NCI-H187 (cell line): ENCODE results near the gene STIL.

Experiments used
- DNase-seq, 2 experiments: peaks; one replicate each; lab custom pipeline; 2025; lab: John Stamatoyannopoulos, UW

The STIL gene

DNA sequence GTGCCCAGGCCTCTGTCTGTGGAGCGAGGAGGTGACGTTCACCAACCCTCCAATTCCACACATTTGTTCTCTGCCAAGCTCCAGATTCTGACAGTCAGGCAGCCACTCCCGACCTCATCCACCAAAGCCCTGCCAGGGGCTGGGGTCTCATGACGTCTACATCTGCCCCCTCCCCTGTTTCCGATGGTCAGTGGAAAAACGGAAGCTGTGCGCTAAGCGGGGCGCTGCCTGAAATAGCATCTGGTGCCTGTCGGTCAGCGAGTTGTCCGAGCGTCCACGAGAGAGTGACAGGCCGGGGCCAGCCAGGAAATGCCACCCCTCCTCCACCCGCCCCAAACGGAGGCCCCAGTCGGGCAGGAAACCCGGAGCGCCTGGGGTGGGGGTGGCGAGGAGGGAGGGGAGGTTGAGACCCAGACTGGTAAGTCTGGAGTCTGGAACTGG lies 78.7 kb downstream of the STIL start:
- DNase-seq = no peak

DNA sequence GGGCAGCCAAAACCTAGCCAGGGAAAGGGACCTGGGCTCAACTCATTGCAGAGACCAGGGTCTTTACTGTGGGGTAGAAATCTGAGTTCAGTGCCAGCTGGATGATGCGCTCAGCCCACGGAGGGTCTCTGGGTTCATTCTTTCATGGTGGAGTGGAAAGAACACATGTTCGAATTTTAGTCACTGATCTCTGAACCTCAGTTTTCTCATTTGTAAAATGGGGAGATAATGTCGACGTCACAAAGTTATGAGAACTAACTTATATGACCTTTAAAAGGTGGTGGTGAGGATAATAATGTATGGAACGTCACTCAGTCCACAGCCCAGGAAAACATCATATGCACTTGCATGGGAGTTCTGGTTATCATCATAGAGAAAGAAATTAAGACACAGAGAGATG lies 80.8 kb downstream of the STIL start:
- DNase-seq = no peak

DNA sequence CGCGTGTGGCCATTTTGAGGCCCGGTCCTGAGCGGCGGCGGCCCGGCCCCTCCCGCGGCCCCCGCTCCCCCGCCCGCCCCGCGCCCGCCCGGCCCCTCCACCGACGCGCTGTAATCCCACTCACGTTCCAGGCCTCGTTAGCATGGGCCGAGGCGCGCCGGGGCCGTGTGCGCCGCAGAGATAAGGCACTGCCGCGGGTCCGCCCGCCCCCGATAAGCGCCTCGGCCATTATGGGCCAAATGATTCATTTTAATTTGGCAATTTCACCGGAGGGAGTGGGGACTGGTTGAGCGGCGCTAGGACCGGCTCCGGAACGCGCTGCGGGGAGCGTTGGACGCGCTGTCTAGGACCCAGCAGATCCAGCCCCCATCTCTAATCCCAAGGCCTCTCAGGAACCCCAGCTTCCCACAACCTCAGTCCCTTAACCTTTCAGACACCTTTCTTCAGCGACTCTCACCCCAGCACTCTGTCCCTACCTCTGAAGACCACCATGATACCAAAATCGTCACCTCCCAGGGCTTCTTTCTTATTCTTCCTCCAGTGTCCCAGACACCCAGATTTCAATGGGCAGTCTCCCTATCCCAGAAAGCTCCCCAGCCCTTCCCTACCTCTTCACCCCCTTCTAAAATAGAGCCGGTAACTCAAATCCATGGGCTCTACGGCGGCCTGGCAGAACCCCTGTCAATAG lies 81.6 kb downstream of the STIL start, which contains the start of gene TAL1:
TAL1 (minus strand) TSS at position 39 of the 688 bp plus-strand sequence. CDS start 6,337 bp downstream, outside the sequence.
- no peak for DNase-seq

DNA sequence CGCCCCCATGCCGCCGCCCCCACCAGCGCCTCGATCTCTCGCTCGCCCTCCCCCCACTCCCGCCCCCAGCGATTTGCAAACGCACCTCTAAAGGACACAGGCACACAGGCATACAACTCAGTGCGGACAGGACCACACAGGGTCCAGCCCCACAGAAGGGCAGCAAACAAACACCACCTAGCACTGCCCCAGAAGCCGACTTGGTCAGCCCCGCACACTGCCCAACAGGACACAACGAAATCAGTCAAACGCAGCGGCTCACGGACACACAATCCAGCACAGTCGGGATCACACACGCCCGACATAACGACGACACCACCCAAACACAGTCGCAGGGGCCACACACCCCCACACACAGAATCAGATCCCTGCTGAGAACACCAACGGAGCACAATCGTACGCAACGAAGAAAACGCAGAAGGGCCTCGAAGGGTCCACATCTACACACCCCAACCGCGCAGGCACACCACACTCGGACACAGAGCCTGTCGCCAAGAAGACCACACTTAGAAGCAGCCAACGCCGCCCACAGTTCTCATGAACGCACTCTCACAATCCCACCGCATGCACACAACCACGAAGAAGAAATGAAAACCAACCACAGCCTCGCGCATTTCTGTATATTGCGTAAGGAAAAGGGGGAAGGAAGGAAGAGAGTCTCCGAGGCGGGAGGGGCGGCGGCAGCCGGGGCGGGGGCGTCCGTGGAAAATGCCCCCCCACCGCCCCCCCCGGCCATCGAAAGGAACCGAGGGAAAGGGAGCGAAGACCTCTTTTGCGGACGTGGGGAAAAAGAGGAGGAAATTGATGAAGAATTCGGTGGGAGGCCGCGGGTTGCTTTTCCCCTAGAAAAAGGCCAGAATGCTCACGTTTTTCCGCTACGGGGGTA lies 82.4 kb downstream of the STIL start:
- DNase-seq = no peak

DNA sequence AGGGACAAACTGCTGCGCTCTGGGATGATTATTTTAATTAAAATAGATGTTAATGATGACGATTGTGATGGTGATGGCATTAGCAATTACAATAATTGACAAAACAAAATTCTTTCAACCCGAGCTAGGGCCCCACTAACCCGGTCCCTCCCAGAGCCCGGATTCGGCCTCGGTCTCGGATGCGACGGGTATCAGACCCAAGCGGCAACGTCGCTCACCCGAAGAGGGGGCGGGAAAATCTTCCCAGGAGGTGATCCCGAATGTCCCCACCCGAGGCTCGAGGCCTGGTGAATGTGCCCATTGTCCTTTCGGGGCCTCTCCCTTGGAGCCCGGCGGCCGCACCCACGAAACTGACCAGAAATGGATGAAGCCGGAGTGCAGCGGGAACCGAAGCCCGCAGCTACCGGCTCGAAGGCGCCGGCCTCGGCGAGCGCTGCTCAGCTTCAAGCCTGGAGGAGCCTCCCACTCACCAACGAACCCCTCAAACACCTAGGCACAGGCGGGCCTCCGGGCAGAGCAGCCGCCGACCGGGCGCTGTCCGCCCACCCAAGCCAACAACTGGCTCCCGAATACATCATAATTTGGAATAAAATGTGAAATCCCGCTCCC lies 83.2 kb downstream of the STIL start:
- no peak for DNase-seq

DNA sequence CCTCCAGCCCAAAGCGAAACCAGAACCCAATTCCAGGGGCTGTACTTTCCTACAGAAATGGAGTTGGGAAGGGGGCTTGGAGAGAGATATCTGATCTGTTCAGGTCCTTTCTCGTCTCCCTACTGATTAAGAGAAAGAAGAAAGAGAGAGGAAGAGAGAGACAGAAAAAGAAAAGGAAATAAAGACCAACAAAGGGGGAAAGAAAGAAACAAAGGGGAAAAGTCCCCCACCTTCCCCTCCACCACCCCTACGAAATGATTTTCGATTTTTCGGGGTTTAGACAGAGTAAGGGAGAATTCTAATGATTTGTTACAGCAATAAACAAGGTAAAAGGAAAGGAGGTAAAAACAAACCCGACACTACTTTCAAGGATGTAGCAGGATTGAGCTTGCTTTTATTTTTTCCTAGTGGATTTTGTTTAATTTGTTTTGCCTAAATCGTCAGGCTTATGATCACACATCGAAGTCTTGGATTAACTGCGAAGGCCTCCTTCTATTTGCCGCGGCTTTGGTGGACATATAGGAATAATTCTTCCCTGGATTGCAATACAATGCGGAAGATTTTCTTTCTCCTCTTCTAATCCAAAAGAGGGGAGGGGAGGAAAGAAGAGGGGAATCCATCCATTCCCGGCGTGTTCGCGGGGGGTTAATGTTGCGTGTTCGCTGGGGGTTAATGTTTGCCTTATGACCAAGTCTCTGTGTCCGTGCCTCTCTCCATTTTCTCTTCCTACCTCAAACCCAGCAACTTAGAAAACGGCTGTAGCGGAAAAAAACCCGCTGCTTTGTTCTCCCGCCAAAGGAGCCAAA lies 83.9 kb downstream of the STIL start:
- no peak for DNase-seq

DNA sequence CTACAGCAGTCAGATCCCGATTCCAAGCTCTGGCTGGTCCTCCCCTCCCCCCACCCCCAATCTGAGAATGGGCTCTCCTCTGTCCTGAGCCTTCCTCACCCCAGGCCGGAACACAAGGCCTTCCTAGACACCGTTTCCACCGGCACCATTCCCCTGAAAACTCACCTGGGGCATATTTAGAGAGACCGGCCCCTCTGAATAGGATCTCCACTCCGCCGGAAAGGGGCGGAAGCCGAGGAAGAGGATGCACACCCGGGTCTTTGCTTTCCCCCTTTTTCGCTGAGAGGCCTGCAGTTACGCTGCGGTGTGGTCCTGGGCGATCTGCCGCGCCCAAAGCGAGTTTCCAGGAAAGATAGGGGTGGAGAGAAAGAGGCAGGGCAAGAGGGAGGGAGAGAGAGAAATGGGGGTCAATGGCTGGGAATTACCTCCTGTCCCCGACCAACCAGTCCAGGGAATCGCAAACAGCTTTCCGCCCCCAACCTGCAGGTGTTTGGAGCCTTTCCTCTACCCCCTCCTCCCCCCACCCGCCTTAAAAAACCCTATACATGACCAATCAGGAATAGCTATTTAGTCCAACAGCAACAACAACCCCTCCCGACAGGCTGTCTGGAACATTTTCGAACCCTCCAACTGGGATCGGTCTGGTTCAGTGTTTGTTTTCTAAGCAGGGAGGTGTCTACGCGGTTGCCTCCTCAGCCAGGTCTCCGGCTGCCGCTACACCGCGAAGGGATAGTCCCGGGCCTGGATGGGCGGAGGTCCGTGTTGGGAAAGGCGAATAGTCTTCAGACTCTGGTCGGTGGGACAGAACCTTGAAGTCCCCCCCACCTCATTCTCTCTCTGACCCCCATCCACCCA lies 84.7 kb downstream of the STIL start:
- DNase-seq = no peak

DNA sequence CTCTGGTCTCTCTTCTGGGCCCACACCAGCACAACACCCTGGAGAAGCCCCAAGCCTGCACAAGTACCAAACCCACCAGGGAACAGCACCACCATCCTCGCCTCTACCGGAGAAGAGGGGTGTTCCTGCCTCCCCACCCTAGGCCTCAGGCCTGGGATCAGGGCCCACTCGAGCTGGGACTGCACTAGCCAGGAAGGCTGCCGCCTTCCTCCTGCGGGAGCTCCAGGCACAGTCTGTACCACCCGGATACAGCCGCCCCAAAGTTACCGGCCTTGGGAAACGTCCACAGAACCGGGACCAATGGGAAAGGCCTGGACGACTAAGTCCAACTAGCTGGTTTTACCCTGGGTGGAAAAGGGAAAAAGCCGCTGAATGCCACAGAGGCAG lies 85.3 kb downstream of the STIL start:
- DNase-seq = no peak

DNA sequence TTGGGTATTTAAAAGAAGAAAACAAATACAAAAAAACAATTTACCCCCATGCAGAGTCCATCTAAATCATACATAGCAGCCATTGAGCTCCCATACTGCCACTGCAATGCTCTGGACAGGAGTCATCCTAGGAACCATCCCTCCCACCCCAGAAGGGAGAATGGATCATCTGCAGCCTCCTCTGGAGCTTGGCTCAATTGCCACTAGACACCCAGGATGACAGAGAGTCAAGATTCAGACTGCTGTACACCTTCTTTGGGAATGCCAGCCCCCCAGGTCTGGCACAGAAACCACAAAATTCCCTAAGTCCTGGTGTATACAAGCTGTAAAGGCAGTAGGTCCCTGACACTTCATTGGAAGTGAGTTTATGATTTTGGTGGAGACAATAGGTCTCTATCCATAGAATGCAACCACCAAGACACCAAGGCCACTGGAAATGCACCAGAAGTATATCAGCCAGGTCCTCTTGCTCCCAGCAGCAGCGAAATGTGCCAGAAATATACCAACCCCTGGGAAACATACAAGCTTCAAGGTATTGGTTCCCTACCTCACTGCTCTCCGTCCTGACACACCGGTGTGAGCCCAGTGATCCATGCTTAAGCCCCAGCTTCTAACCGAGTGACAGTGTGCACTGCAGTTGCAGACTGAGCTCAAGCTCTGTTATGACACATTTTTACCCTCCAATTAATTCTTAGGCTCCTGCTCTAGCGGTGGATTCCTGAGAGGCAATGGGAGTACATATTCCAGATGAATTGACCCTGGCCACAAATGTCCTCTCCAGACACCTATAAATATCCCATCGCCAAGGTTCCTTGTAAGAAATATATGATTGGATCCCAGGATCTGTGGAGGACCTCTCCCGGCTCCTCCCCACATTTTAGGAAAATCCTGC lies 86.4 kb downstream of the STIL start:
- no peak for DNase-seq

DNA sequence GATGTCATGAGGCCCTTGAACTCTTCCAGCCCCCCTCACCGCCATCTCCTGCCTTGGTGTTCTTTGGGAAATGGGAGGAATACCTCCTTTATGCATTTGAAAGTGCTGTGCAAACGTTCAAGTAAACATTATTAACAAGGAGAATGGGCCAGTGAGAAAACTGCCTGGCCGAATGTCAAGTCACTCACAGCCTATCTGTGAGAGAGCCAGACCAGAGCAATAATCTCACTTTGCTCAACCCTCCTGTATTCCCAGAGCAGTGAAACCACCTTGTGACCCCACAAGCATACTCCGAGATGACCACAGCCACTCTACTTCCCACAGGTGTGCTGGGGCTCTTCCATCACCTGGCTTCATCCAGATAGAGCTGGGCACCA lies 87.1 kb downstream of the STIL start:
- DNase-seq = no peak

DNA sequence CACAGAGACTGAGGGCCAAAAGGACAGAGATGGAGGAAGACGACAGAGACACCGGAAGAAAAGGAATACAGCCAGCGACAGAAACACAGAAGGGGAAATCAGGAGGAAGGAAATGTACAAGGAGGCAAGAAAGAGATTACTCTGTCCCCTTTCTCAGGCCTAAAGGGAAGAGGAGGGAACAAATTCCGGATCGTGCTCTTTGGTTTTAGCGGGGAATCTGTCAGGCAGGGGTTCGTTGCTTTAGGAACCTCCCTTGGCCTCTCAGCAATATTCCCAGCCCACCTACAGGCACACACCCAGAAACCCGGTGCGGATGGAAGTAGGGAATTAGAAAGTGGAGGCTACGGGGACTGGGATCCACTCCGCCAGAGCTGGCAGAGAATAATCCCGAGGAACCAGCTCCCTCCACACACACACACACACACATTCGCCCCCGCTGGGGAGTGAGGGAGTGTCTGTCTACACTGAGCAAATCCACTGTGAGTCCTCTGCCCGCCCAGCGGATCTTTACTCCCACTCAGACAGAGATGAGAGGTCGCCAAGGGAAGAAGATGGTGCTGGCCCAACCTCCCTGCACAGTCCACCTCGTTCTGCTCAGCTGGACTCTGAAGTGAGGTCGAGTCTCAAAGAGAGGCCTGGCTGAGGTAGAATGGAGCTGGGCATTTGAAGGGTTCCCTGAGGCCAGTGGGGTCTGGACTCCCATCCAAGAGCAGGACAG lies 87.7 kb downstream of the STIL start:
- DNase-seq = no peak

DNA sequence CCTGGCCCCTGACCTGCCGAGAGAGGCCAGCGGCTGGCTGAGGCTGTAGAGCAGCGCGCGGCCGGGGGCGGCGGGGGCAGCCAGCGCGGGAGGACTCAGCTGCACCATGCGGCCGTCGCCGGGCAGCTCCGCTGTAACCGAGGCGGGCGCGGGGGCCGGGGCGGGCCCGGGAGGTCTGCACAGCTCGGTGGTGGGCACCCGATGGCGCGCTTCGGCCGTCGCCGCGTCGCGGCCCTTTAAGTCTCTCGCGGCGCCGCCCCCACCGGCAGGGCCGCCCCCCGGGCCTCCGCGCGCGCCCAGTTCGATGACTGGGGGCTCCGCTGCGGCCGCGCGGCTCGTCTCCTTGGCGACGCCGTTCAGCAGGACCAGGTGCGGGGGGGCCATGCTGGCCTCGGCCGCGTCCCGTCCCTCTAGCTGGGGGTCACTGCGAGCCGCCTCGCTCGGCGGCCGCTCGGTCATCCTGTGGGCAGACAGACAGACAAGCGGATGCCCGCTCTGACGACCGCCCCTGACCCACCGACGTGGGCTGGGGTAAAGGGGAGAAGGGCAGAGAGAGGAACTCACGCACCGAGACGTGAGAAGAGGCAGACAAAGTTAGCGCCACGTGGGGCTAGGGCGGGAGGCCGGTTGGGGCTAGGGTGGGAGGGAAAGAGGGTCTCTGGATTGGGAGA lies 88.4 kb downstream of the STIL start:
- no peak for DNase-seq

DNA sequence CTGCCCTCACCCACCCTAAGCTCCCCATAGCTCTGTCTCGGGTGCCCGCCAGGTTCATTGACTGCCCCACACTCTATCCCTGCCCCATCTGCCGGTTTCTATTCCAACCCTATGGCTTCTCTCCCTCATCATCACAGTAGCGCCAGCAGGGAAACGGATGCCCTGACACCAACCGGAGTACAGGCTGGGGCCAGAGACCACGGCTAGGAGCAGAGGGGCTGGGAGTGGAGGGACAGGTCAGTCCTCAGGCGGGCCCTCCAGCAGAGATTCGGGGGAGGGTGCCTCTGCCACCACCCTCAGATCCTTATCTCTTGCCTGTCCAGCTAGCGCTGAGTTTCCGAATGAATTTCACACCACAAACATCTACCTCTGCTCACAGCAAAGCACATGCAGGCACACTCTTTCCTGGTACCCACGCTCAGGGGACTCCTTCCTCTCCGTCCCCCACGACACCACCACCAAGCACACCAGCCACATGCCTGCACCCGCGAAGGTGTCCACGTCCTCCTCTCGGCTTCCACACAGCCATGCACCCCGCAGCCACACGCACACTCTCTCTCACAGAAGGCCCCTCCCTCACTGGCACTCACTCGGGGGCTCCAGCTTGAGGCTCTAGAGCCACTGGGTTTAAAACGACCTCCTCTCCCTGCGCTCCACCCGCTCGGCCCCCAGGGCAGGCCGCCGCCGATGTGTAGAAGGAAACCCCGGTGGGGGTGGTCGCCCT lies 89.1 kb downstream of the STIL start:
- DNase-seq = no peak

DNA sequence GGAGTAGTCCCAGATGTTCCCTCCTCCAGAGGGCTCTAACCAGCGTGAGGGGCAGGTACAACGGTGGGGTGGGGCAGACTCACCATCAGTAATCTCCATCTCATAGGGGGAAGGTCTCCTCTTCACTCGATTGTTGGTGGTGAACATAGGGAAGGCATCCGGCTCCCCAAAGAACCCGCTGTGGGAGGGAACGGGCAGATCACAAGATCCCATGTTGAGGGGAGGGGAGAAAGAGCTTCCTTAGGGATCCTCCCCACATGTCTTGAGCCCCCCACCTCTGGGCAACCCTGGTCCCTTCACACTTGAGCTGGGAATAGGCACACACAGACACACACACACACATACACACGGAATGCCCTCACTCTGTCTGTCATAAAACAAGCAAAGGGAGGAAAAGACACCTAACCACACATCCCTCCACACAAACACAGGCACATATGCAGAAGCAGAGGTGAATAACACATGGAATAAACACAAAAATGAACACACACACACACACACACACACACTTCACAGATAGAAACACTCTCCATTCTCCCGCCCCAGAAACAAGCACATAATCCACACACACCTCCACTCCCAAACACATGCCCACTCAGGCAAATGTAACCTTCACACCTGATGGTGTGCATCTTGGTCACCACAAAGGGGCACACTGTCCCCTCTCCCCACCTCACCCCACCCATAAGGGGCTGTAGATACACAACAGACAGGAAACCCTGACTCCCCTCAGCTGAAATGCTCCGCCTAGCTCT lies 89.8 kb downstream of the STIL start:
- DNase-seq = no peak

DNA sequence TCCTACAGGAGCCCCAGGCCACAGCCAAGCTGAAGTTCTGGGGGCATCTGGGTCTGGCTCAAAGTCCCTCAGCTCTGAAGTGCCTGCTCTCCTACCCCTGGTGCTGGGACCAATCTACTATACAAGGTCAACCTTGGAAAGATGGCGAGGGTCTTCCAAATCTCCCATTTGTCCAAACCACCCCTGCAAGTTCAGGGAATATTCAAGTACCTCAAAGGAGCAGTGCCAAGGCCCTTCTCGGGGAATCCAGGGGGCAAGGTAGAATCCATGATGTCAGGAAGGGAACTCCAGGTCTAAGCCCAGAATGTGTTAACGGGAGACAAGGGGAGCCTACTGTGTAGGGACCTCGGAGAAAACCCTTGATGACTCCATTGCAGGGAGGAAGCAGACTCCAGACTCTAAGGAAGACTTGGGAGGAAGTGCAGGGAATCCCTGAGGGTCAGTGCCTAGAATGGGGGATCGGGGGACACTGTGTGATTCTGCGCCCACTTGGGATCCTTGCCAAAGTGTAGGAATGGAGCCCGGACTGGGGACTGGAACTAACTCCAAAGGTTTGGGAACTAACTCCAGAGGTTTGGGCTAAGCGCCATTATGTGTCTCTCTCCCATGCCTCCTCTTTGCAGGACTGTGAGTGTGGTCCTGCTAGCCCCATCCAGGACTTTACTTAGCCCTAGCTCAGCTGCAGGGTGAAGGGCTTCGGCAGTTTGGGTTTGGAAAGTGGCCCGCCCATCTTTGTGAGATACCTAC lies 90.6 kb downstream of the STIL start:
- DNase-seq = no peak

DNA sequence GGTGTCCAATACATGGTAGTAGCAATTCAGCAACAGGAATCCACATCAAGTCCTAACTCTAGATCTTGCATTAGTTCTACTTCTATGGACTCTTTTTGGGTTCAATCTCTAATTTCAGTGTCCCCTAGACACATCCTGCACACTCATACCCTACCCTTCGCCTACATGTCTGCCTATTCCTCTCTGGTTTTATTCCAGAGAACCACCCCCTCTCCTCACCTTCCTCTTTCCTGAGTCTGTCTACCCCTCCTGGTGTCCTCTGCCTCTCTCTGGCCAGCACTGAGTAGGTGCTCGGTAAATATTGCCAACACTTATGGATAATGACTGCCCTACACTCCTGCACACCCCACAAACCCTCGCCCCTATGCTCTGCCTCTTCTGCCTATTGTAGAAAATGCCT lies 91.5 kb downstream of the STIL start:
- no peak for DNase-seq
